HFFc6 (cell line): ENCODE measurements around the gene CERS6. TPM values are rescaled to one million over a fixed set of nuclear protein-coding genes. Genes with fewer than 3 reads are reported as not detected.
A peak's percentile ranks its signal among the peaks of the same experiment; 100 is the strongest.

ENCODE experiments used
- DNase-seq: peaks from one replicate; pipeline ENCODE4 v3.0.0-alpha.2; 2018
- H3K27ac Mint-ChIP-seq: 2 replicates; pipeline ENCODE4 v1.8.0; 2020; ENCODE audit warnings: mild to moderate bottlenecking, mixed read lengths
- H3K27me3 Mint-ChIP-seq: 2 replicates; pipeline ENCODE4 v1.8.0; 2021; ENCODE audit warnings: mild to moderate bottlenecking, moderate library complexity, mixed read lengths; ENCODE audit not compliant: insufficient read depth
- H3K36me3 Mint-ChIP-seq: 2 replicates; pipeline ENCODE4 v1.8.0; 2021; ENCODE audit warnings: low read depth, mixed read lengths
- H3K4me1 Mint-ChIP-seq: 2 replicates; pipeline ENCODE4 v1.8.0; 2020; ENCODE audit warnings: low read depth, mixed read lengths
- H3K4me3 Mint-ChIP-seq: 2 replicates; pipeline ENCODE4 v1.8.0; 2020; ENCODE audit warnings: mild to moderate bottlenecking, moderate library complexity, mixed read lengths
- H3K9me3 Mint-ChIP-seq: 2 replicates; pipeline ENCODE4 v1.8.0; 2020; ENCODE audit warnings: mild to moderate bottlenecking, mixed read lengths
- CTCF ChIP-seq: fragments of 200-600 bp; sonication (generic); IDR thresholded peaks from 2 replicates; pipeline ENCODE4 v1.5.0; 2021; ENCODE audit warnings: antibody characterized with exemption, mild to moderate bottlenecking
- total RNA-seq, 6 experiments: library from RNA; stranded (reverse); fragmentation: NEBNext Ultra II Directional; extraction: Animal tissue kit (Norgen Biotek cat#: 25700); gene quantifications; 2 replicates in 1 of 6; 3 replicates in 5 of 6; pipeline ENCODE4 v1.2.3, GENCODE V29; 2021

The CERS6 gene
- total RNA-seq, 6 experiments from 2014 or later, result 6.2 to 9.9 (median 7.5) TPM

- no peak for TF ChIP-seq CTCF
- DNase-seq, result no peak
- no peaks in the 10 kb centered on the region for H3K36me3 Mint-ChIP-seq
- H3K27ac Mint-ChIP-seq, result no peak overlapping the region
- peaks cover 27% of the 10 kb centered on the region for H3K4me1 Mint-ChIP-seq
- H3K27me3 Mint-ChIP-seq, result no peaks in the 10 kb centered on the region; the same call in 1 of the 2 replicates
- no peaks in the 10 kb centered on the region for H3K9me3 Mint-ChIP-seq
- H3K4me3 Mint-ChIP-seq, result no peak overlapping the region
These were observed 278.2 kb downstream of the CERS6 start for GRCh38 chr2:168734199-168734760.

GRCh38 chr2:168736649-168737445 lies 280.8 kb downstream of the CERS6 start:
- Mint-ChIP-seq H3K27me3 (no peaks in the 10 kb centered on the region; the same call in 1 of the 2 replicates), H3K9me3 (no peaks in the 10 kb centered on the region), H3K4me1 (peaks cover 13% of the 10 kb centered on the region; the same call in 1 of the 2 replicates), H3K27ac (no peak overlapping the region), H3K4me3 (no peak overlapping the region), H3K36me3 (no peaks in the 10 kb centered on the region)
- no peak for TF ChIP-seq CTCF
- DNase-seq, result no peak

GRCh38 chr2:168738062-168738461 lies 282.0 kb downstream of the CERS6 start:
- H3K27ac Mint-ChIP-seq, result no peak overlapping the region
- no peaks in the 10 kb centered on the region for H3K27me3 Mint-ChIP-seq
- H3K4me1 Mint-ChIP-seq, result peaks cover 5% of the 10 kb centered on the region; the same call in 1 of the 2 replicates
- no peaks in the 10 kb centered on the region for H3K9me3 Mint-ChIP-seq
- no peaks in the 10 kb centered on the region for H3K36me3 Mint-ChIP-seq
- H3K4me3 Mint-ChIP-seq, result no peak overlapping the region
- TF ChIP-seq CTCF, result no peak
- no peak for DNase-seq

GRCh38 chr2:168740360-168740759 lies 284.3 kb downstream of the CERS6 start:
- Mint-ChIP-seq H3K36me3 (no peaks in the 10 kb centered on the region), H3K9me3 (no peaks in the 10 kb centered on the region), H3K27me3 (no peaks in the 10 kb centered on the region), H3K27ac (no peak overlapping the region), H3K4me3 (no peak overlapping the region), H3K4me1 (peaks cover 5% of the 10 kb centered on the region; the same call in 1 of the 2 replicates)
- peak; percentile 8 for DNase-seq
- TF ChIP-seq CTCF, result no peak

GRCh38 chr2:168740788-168741187 lies 284.7 kb downstream of the CERS6 start:
- Mint-ChIP-seq H3K9me3 (no peaks in the 10 kb centered on the region), H3K4me3 (no peak overlapping the region), H3K27me3 (no peaks in the 10 kb centered on the region), H3K27ac (no peak overlapping the region), H3K4me1 (peaks cover 5% of the 10 kb centered on the region; the same call in 1 of the 2 replicates), H3K36me3 (no peaks in the 10 kb centered on the region)
- DNase-seq, result no peak
- no peak for TF ChIP-seq CTCF
